ENCODE measurements around the gene ART1.

DNA sequence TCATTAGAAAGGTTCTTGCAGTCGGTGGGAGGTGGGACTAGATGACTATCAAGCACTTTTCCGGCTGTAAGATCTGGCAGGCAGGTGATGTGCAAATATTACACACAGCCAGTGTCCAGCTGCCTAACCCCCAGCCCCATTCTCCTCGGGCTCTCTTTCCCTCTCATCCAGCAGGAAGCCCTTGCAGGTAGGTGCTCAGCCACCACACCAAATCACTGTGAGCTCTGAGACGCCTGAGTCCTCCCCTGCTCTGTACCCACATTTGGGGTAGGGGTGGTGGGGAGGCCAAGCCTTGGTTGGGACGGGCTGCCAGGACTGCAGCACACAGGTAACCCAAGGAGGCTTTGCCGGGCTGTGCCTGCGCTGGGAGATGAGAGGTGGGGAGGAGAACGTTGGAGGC is 3.7 kb upstream of the ART1 start:
- TF ChIP-seq, protein P1, sequence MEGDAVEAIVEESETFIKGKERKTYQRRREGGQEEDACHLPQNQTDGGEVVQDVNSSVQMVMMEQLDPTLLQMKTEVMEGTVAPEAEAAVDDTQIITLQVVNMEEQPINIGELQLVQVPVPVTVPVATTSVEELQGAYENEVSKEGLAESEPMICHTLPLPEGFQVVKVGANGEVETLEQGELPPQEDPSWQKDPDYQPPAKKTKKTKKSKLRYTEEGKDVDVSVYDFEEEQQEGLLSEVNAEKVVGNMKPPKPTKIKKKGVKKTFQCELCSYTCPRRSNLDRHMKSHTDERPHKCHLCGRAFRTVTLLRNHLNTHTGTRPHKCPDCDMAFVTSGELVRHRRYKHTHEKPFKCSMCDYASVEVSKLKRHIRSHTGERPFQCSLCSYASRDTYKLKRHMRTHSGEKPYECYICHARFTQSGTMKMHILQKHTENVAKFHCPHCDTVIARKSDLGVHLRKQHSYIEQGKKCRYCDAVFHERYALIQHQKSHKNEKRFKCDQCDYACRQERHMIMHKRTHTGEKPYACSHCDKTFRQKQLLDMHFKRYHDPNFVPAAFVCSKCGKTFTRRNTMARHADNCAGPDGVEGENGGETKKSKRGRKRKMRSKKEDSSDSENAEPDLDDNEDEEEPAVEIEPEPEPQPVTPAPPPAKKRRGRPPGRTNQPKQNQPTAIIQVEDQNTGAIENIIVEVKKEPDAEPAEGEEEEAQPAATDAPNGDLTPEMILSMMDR (IDR thresholded peaks at IDR 0.05) = no peak
- TF ChIP-seq POLR2A (IDR thresholded peaks at IDR 0.05) = no peak

Measured in testis (tissue), 2 donors.